Sciatic nerve (tissue), 2 donors: Measurements from ENCODE around the gene ZNF627. TPM values are rescaled to one million over a fixed set of nuclear protein-coding genes. Genes with fewer than 3 reads are reported as not detected.
"Not testable (repeated sequence)": the region's sequence is repeated elsewhere in the genome, so short reads cannot be mapped to it uniquely, and the experiment has no call there.

Source experiments
- ATAC-seq: fragments of 200-7000 bp; cut with Tn5 transposase; one replicate; pipeline ENCODE4 v1.9.1; 2020; ENCODE audit warnings: mild to moderate bottlenecking, moderate library complexity
- DNase-seq: peaks from one replicate; pipeline ENCODE4 v3.0.0-alpha.2; 2020; ENCODE audit warnings: low spot score
- intact Hi-C: fragments of 100-400 bp; cut with DNase I; formaldehyde crosslinking; loops from one replicate; pipeline ENCODE4 v1.14.2; 2022
- total RNA-seq: library from RNA; stranded (reverse); fragmentation: NEBNext Ultra II Directional; extraction: Animal tissue kit (Norgen Biotek cat#: 25700); gene quantifications from one replicate; pipeline ENCODE4 v1.2.1, GENCODE V29; 2021
- donor health status: DM: no; HTN: no; CAD: no.
- donor health status: DM: no; HTN: no; CAD: no.

ZNF627 gene
- 13.6 TPM for total RNA-seq

- ATAC-seq (peak; percentile 100), DNase-seq (peak; percentile 99)
- intact Hi-C loops, result no loop called here
These were observed at the start of gene ZNF627 for GRCh38 chr19:11597202-11598102. Gene ZNF627, plus strand, starts transcription at chr19:11597483. Its CDS starts 145 bp downstream, at chr19:11597628.

GRCh38 chr19:11547929-11548700 lies 49.2 kb upstream of the ZNF627 start:
- no peak for DNase-seq
- intact Hi-C loops, result no loop called here
- ATAC-seq, result no peak

GRCh38 chr19:11549386-11549953 lies 47.8 kb upstream of the ZNF627 start:
- intact Hi-C loops, result no loop called here
- DNase-seq, result no peak
- ATAC-seq, result no peak

GRCh38 chr19:11550265-11550664 lies 47.0 kb upstream of the ZNF627 start:
- intact Hi-C loops, result no loop called here
- no peak for ATAC-seq
- no peak for DNase-seq

GRCh38 chr19:11551603-11552235 lies 45.6 kb upstream of the ZNF627 start:
- ATAC-seq, result peak; percentile 41
- no peak for DNase-seq
- intact Hi-C loops, result no loop called here

GRCh38 chr19:11552666-11553372 lies 44.5 kb upstream of the ZNF627 start:
- ATAC-seq, result no peak
- no peak for DNase-seq
- intact Hi-C loops, result no loop called here

- no peak for DNase-seq
- intact Hi-C loops, result no loop called here
- ATAC-seq, result no peak
These were observed 43.1 kb upstream of the ZNF627 start for GRCh38 chr19:11554160-11554559.

- ATAC-seq (no peak), DNase-seq (no peak)
- intact Hi-C loops, result no loop called here
These were observed 42.0 kb upstream of the ZNF627 start for GRCh38 chr19:11555246-11555645.

- intact Hi-C loops, result no loop called here
- no peak for ATAC-seq
- no peak for DNase-seq
These were observed 40.5 kb upstream of the ZNF627 start for GRCh38 chr19:11556634-11557420.

- ATAC-seq (peak; percentile 99), DNase-seq (peak; percentile 97)
- intact Hi-C loops, result no loop called here
These were observed 38.1 kb upstream of the ZNF627 start, which contains the start of gene ELOF1 for GRCh38 chr19:11558881-11559828. Gene ELOF1, minus strand, starts transcription at chr19:11559230. Its CDS starts 4,883 bp downstream, at chr19:11554347.

GRCh38 chr19:11560404-11561051 lies 36.8 kb upstream of the ZNF627 start:
- ATAC-seq (peak; percentile 29), DNase-seq (no peak)
- intact Hi-C loops, result no loop called here

- DNase-seq, result no peak
- ATAC-seq, result no peak
- intact Hi-C loops, result no loop called here
These were observed 33.8 kb upstream of the ZNF627 start for GRCh38 chr19:11563532-11563931.

GRCh38 chr19:11564082-11564807 lies 33.0 kb upstream of the ZNF627 start:
- DNase-seq, ATAC-seq, intact Hi-C loops: not testable (repeated sequence)

- ATAC-seq, intact Hi-C loops, DNase-seq: not testable (repeated sequence)
These were observed 31.7 kb upstream of the ZNF627 start for GRCh38 chr19:11565649-11565980.

- intact Hi-C loops, result no loop called here
- ATAC-seq (no peak), DNase-seq (no peak)
These were observed 31.1 kb upstream of the ZNF627 start for GRCh38 chr19:11566164-11566563.

GRCh38 chr19:11570039-11570462 lies 27.2 kb upstream of the ZNF627 start:
- intact Hi-C loops, result no loop called here
- no peak for DNase-seq
- no peak for ATAC-seq
